Esophagus squamous epithelium (tissue), 5 donors: ENCODE measurements around the gene KIF26B. TPM values are rescaled to one million over a fixed set of nuclear protein-coding genes. Genes with fewer than 3 reads are reported as not detected.

Experiments
- DNase-seq: peaks from one replicate; lab custom pipeline; 2025; lab: John Stamatoyannopoulos, UW
- H3K27ac ChIP-seq, 4 donors: fragments of 200-600 bp; sonication (generic); one replicate each; pipeline ENCODE4 v1.5.1; 2016 to 2019; ENCODE audit warnings: mild to moderate bottlenecking in 1 of 4
- H3K27me3 ChIP-seq, 4 donors: fragments of 200-600 bp; sonication (generic); 1 replicate in 3 of 4; 2 replicates in 1 of 4; pipeline versions ENCODE4 v1.5.1 to v1.6.0; 2017 to 2021; ENCODE audit warnings: antibody characterized with exemption in 1 of 4
- H3K36me3 ChIP-seq, 3 donors: fragments of 200-600 bp; sonication (generic); one replicate each; pipeline ENCODE4 v1.5.1; 2016 to 2019
- H3K4me1 ChIP-seq, 3 donors: fragments of 200-600 bp; sonication (generic); one replicate each; pipeline ENCODE4 v1.5.1; 2017 to 2019
- H3K4me3 ChIP-seq, 4 donors: fragments of 200-600 bp; sonication (generic); 1 replicate in 3 of 4; 2 replicates in 1 of 4; pipeline ENCODE4 v1.5.1; 2016 to 2019; ENCODE audit warnings: mild to moderate bottlenecking in 2 of 4, moderate library complexity in 1 of 4
- H3K9me3 ChIP-seq, 3 donors: fragments of 200-600 bp; sonication (generic); one replicate each; pipeline ENCODE4 v1.5.1; 2016 to 2019
- POLR2A ChIP-seq, 4 donors: fragments of 450-650 bp; IDR thresholded peaks; one replicate each; pipeline ENCODE4 v1.6.1; 2017; ENCODE audit warnings: antibody characterized with exemption in 4 of 4, mild to moderate bottlenecking in 4 of 4, moderate library complexity in 3 of 4
- WGBS, 2 donors: methylation state at CpG; one replicate each; pipeline ENCODE4 v1.1.5; 2018; 5-methylcytosine and 5-hydroxymethylcytosine counted together
- intact Hi-C: fragments of 100-400 bp; cut with DNase I; formaldehyde crosslinking; loops from one replicate; pipeline ENCODE4 v1.15.0; 2022
- total RNA-seq, 4 donors: library from RNA; depleted of rRNA; stranded (reverse); fragments of >200 nt; gene quantifications; one replicate each; pipeline ENCODE4 v1.1.0, GENCODE V29; 2016
- TF ChIP-seq, protein P1 (sequence below), 6 experiments: fragments of 450-650 bp in 4 of 6; fragments of 200-600 bp in 2 of 6; sonication (generic) in 2 of 6; IDR thresholded peaks; one replicate each; pipeline ENCODE4 v1.5.1; 2016 to 2019; ENCODE audit warnings: antibody characterized with exemption in 6 of 6, mild to moderate bottlenecking in 4 of 6, moderate library complexity in 4 of 6
- donor health status: DM: yes; HTN: yes; CAD: no.

KIF26B gene
- total RNA-seq, 4 donors from 2014 or later, result 0.23 to 2.7 (median 1.0) TPM

DNA sequence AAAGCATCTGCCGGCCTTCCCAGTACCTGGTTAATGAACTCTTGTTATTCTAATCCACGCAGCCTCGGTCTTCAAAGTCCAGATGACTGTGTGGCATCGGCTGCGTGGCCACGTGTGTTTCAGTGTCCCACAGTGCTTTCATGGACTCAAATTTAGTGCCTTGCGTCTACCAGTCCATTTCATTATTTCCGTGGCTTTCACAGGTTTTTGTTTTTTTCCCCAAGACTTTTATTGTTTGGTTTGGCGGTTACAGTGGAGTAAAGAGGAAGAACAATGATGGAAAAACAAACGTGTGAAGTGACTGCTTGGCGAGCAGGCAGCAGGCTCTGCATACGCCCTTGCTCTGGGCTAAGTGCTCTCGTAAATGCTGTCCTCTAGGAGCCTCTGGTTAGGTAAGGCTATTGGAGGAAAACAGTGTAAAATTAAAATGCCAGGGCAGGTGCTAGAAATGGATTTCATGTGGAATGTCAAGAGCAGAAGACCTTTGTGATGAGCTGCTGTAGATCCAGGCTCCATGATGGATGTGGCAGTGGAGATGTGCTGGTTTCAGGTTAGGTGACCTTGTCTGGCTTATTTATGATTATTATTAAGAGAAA is 536.3 kb downstream of the KIF26B start:
- WGBS, 2 donors, result 71 to 73% methylated on average over 13 of the region's 13 CpGs
- peaks cover 0 to 8% (median 0%) of the 10 kb centered on the region in 4 donors for H3K27me3 ChIP-seq
- H3K4me1 ChIP-seq, result no peaks in the 10 kb centered on the region
- H3K27ac ChIP-seq, result no peak overlapping the region
- intact Hi-C loops, result no loop called here
- no peak overlapping the region for H3K4me3 ChIP-seq
- no peak for TF ChIP-seq POLR2A (IDR thresholded peaks at IDR 0.05)
- TF ChIP-seq, protein P1, sequence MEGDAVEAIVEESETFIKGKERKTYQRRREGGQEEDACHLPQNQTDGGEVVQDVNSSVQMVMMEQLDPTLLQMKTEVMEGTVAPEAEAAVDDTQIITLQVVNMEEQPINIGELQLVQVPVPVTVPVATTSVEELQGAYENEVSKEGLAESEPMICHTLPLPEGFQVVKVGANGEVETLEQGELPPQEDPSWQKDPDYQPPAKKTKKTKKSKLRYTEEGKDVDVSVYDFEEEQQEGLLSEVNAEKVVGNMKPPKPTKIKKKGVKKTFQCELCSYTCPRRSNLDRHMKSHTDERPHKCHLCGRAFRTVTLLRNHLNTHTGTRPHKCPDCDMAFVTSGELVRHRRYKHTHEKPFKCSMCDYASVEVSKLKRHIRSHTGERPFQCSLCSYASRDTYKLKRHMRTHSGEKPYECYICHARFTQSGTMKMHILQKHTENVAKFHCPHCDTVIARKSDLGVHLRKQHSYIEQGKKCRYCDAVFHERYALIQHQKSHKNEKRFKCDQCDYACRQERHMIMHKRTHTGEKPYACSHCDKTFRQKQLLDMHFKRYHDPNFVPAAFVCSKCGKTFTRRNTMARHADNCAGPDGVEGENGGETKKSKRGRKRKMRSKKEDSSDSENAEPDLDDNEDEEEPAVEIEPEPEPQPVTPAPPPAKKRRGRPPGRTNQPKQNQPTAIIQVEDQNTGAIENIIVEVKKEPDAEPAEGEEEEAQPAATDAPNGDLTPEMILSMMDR (IDR thresholded peaks at IDR 0.05), result no peak
- no peak for DNase-seq
- H3K36me3 ChIP-seq, result no peaks in the 10 kb centered on the region
- H3K9me3 ChIP-seq, result no peaks in the 10 kb centered on the region

DNA sequence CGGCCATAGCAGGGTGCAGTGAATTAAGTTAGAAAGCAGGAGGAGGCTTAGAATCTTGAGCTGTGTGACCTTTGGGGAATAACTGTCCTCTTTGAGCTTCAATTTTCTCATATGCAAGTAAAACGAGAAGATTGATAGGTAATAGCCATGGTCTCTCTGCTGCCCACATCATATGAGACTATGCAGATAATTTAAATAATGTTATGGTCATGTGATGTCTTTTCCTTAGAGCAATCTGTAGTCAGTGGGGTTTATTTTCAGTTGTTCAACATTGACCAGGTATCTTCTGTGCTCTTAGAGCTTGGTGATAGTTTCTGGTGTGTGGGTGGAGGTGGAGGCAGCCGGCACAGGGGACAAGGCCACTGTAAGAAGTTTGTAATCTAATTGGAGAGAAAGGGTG is 537.1 kb downstream of the KIF26B start:
- DNase-seq, result no peak

DNA sequence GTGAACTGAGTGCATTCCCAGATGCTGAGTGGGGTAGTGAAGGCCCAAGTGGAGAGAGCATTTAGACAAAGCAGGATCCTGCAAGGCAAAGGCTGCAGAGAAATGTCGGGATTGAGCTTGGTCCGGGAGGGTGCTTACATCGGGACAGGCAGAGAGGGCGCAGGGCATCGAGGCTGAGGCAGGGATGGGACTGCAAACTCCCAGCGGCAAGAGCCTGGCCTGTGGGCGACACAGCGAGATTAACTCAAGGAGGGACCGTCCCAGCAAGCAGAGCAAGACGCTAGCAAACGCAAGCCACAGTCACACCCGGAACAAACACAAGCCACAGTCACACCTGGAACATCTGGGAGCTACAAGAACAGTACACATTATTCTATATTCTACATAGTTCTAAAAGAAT is 537.5 kb downstream of the KIF26B start:
- 93 to 94% methylated on average over 12 of the region's 12 CpGs for WGBS, 2 donors
- Histone ChIP-seq H3K27me3 (peaks cover 0 to 8% (median 0%) of the 10 kb centered on the region in 4 donors), H3K4me3 (no peak overlapping the region), H3K27ac (no peak overlapping the region), H3K36me3 (no peaks in the 10 kb centered on the region), H3K4me1 (no peaks in the 10 kb centered on the region), H3K9me3 (no peaks in the 10 kb centered on the region)
- TF ChIP-seq, protein P1 (IDR thresholded peaks at IDR 0.05), result no peak
- TF ChIP-seq POLR2A (IDR thresholded peaks at IDR 0.05), result no peak
- DNase-seq, result no peak
- intact Hi-C loops, result no loop called here

More for the DNA sequence above, 537.1 kb downstream of the KIF26B start:
- H3K4me3 ChIP-seq, result no peak overlapping the region
- WGBS, 2 donors, result 79 to 93% methylated on average over 3 of the region's 3 CpGs
- H3K36me3 ChIP-seq, result no peaks in the 10 kb centered on the region
- no peaks in the 10 kb centered on the region for H3K4me1 ChIP-seq
- no peaks in the 10 kb centered on the region for H3K9me3 ChIP-seq
- intact Hi-C loops, result no loop called here
- no peak overlapping the region for H3K27ac ChIP-seq
- H3K27me3 ChIP-seq, result peaks cover 0 to 8% (median 0%) of the 10 kb centered on the region in 4 donors
- TF ChIP-seq POLR2A (IDR thresholded peaks at IDR 0.05), result no peak
- TF ChIP-seq, protein P1 (IDR thresholded peaks at IDR 0.05), result no peak

DNA sequence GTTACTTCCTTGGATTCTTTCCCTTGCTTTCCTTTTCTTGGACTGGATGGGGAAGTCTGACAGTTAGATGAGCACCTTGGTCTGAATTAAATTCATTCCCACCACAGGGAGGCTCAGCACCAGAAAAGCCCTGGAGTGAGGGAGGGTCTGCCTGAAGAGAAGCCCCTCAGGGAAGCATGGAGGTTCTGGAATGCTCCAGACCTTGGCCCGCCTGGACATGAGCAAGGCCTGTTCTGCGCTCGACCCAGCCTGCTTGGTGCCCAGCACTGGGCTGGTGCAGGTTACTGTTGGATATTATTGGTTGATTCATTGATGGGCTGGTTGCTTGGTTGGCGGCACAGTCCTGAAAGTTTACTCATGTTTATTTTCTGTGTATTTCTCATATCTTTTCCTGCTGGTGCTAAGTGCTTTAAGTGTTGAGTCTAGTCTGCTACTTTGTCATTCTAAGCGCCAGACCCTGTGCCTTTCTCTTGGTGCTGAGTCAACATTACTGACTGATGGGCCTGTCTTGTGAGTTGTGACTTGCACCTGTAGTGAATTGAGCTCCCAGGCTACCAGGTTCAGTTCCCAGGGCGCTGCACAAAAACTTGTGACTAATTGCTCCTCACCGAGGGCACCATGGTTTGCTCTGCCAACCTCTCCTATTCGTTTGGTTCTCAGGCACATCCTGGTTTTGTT is 538.5 kb downstream of the KIF26B start:
- TF ChIP-seq POLR2A (IDR thresholded peaks at IDR 0.05), result no peak
- TF ChIP-seq, protein P1 (IDR thresholded peaks at IDR 0.05), result no peak
- Histone ChIP-seq H3K4me3 (no peak overlapping the region), H3K27me3 (peaks cover 0 to 4% (median 0%) of the 10 kb centered on the region in 4 donors), H3K9me3 (no peaks in the 10 kb centered on the region), H3K27ac (no peak overlapping the region), H3K36me3 (no peaks in the 10 kb centered on the region), H3K4me1 (no peaks in the 10 kb centered on the region)
- intact Hi-C loops, result no loop called here
- 38 to 56% methylated on average over 4 to 8 of the region's 8 CpGs for WGBS, 2 donors
- no peak for DNase-seq
